PFSK-1 (cell line): Measurements from ENCODE around the gene NDUFS7.

ENCODE experiments used
- FOXP2 ChIP-seq: optimal IDR thresholded peaks from 2 replicates; pipeline ENCODE3; 2011; ENCODE audit warnings: borderline replicate concordance, control low read depth, inconsistent platforms; ENCODE audit not compliant: insufficient read depth; ENCODE audit errors: extremely low read length, extremely low read depth
- POLR2AphosphoS5 ChIP-seq: IDR thresholded peaks from 2 replicates; pipeline ENCODE4 v1.6.1; 2012; ENCODE audit warnings: low read depth, mild to moderate bottlenecking, control low read depth, low read length, moderate library complexity
- SIN3A ChIP-seq: IDR thresholded peaks from 2 replicates; pipeline ENCODE4 v1.6.1; 2012; ENCODE audit warnings: mild to moderate bottlenecking, low read length, moderate library complexity, borderline replicate concordance; ENCODE audit not compliant: insufficient read depth
- TAF1 ChIP-seq: IDR thresholded peaks from 2 replicates; pipeline ENCODE4 v1.6.1; 2012; ENCODE audit warnings: low read length, control low read depth, borderline replicate concordance; ENCODE audit not compliant: insufficient read depth
- TF ChIP-seq, protein P1 (sequence below), 2 experiments: IDR thresholded peaks; 2 replicates each; pipeline versions ENCODE4 v1.6.1 to v1.8.0; 2011 to 2012; ENCODE audit warnings: low read depth in 2 of 2, low read length in 2 of 2, control low read depth in 1 of 2, inconsistent platforms in 1 of 2, mild to moderate bottlenecking in 1 of 2, moderate library complexity in 1 of 2; ENCODE audit not compliant: insufficient read depth in 1 of 2

The NDUFS7 gene

DNA sequence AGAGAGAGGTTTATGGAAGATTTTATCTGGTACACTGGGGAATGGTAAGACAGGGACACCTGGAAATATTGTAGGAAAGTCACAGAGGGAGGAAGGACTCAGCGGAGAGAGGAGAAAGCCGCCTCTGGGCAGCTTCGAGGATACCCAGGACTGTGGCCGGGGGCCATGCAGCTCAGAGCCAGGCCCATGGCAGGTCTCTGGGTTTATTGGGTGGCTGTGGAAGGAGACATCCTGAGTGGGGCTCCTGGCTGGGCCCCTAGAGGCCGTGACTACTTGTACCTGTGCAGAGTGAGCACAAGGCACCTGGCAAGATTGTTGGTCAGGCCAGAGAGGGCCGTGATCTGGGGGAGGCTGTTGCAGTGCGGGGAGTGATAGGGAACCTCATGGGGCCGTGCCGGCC is 27.1 kb downstream of the NDUFS7 start:
- TF ChIP-seq TAF1: no peak
- no peak for TF ChIP-seq SIN3A
- TF ChIP-seq FOXP2: no peak
- TF ChIP-seq, protein P1, sequence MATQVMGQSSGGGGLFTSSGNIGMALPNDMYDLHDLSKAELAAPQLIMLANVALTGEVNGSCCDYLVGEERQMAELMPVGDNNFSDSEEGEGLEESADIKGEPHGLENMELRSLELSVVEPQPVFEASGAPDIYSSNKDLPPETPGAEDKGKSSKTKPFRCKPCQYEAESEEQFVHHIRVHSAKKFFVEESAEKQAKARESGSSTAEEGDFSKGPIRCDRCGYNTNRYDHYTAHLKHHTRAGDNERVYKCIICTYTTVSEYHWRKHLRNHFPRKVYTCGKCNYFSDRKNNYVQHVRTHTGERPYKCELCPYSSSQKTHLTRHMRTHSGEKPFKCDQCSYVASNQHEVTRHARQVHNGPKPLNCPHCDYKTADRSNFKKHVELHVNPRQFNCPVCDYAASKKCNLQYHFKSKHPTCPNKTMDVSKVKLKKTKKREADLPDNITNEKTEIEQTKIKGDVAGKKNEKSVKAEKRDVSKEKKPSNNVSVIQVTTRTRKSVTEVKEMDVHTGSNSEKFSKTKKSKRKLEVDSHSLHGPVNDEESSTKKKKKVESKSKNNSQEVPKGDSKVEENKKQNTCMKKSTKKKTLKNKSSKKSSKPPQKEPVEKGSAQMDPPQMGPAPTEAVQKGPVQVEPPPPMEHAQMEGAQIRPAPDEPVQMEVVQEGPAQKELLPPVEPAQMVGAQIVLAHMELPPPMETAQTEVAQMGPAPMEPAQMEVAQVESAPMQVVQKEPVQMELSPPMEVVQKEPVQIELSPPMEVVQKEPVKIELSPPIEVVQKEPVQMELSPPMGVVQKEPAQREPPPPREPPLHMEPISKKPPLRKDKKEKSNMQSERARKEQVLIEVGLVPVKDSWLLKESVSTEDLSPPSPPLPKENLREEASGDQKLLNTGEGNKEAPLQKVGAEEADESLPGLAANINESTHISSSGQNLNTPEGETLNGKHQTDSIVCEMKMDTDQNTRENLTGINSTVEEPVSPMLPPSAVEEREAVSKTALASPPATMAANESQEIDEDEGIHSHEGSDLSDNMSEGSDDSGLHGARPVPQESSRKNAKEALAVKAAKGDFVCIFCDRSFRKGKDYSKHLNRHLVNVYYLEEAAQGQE (IDR thresholded peaks at IDR 0.05; ENCODE audit: insufficient read depth in 1 of 2, low read depth in 2 of 2, low read length in 2 of 2): no peak
- TF ChIP-seq POLR2AphosphoS5: no peak

DNA sequence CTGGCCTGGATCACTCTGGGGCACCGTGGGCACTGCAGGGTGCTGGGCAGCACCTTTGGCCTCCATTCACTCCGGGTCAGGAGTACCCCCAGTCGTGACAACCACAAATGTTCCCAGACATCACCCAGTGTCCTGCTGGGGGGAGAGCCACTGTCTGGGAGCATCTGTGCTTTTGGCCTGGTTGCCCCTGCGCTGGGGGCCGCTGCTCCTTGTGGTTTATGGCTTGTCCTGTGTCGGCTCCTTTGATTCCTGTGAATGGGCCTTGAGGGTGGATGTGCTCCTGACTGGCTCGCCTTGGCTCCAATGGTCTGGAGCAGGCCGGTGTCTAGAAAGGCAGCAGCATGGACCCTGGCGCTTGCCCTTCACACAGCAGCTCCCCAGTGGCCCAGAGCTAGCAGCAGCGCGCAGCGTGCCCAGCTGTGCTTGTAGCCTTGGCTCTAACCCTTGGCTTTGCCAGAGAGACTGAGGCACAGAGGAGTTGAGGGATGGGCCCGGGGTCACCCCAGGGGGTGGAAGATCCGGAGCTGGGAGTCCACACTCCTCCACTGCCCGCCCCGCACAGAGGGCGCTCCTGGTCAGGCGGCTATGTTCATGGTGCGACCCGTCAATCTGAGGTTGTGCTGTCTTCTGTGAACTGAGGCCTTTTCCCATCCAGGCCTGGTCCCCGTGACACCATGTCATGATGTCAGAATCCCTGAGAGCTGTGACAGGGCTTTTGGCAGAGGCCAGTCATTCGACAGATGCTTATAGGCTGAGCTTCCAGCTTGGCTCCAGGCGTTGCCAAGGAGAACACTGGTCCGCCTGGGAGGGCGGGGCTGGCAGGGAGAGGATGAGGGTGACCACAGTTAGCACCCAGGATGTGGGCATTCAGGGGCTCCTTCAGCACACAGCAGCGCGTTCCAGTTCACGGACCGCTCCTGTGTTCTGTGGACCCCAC is 27.8 kb downstream of the NDUFS7 start:
- no peak for TF ChIP-seq SIN3A
- no peak for TF ChIP-seq POLR2AphosphoS5
- no peak for TF ChIP-seq TAF1
- TF ChIP-seq, protein P1 (IDR thresholded peaks at IDR 0.05; ENCODE audit: insufficient read depth in 1 of 2, low read depth in 2 of 2, low read length in 2 of 2): no peak
- TF ChIP-seq FOXP2: no peak

- TF ChIP-seq FOXP2: no peak
- no peak for TF ChIP-seq TAF1
- TF ChIP-seq, protein P1 (IDR thresholded peaks at IDR 0.05; ENCODE audit: insufficient read depth in 1 of 2, low read depth in 2 of 2, low read length in 2 of 2): no peak
- no peak for TF ChIP-seq POLR2AphosphoS5
- no peak for TF ChIP-seq SIN3A
Observed at GRCh38 chr19:1412323-1412923, 28.7 kb downstream of the NDUFS7 start.

- TF ChIP-seq, protein P1 (IDR thresholded peaks at IDR 0.05; ENCODE audit: insufficient read depth in 1 of 2, low read depth in 2 of 2, low read length in 2 of 2): no peak
- no peak for TF ChIP-seq POLR2AphosphoS5
- no peak for TF ChIP-seq TAF1
- no peak for TF ChIP-seq FOXP2
Observed at GRCh38 chr19:1412995-1413800, 29.5 kb downstream of the NDUFS7 start.
